Measurements from ENCODE around the gene PHIP. TPM values are rescaled to one million over a fixed set of nuclear protein-coding genes. Genes with fewer than 3 reads are reported as not detected.
A peak's percentile ranks its signal among the peaks of the same experiment; 100 is the strongest.

PHIP gene
- total and polyA plus RNA-seq, 12 donors: 3.1 to 17.9 (median 16.1) TPM

GRCh38 chr6:79005497-79005896, 72.6 kb downstream of the PHIP start:
- H3K9me3 ChIP-seq: no peaks in the 10 kb centered on the region
- intact Hi-C loops (cut with DNase I): loop anchor here in 1 of 10 donors (10.0 kb wide), 1 partner anchor 529 kb away; the partner anchor contains the start of gene LCA5
- H3K36me3 ChIP-seq: peaks cover 0 to 74% (median 25%) of the 10 kb centered on the region in 9 donors
- peak overlapping the region in 1 of 10 donors; percentile 45 for H3K27ac ChIP-seq
- 92 to 95% methylated on average over 1 of the region's 1 CpG for WGBS, 2 donors
- no peak overlapping the region for H3K4me3 ChIP-seq
- H3K4me1 ChIP-seq: peaks cover 0 to 29% (median 12%) of the 10 kb centered on the region in 9 donors
- ATAC-seq (no peak), DNase-seq (no peak)
- no peak for TF ChIP-seq CTCF (IDR thresholded peaks at IDR 0.05)
- no peaks in the 10 kb centered on the region for H3K27me3 ChIP-seq

DNA sequence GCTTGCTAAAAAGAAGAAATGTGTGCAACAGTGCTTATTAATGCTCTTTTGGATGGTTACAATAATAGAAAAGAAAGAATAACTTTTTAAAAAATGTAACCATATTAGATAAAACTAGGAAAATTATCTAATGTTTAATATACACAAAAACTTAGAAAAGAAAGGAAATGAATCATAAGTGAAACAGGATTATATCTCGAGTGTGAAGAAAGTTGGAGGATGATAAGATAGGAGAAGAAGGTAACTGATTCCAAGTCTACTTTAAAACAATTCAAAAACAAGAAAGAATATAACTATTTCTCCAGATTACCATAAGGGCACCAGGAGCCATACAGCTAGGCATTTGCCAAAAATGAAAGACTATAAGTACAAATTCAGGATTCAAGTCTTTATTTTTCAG, 73.0 kb downstream of the PHIP start:
- peak overlapping the region in 1 of 10 donors; percentile 45 for H3K27ac ChIP-seq
- intact Hi-C loops (cut with DNase I): loop anchor here in 1 of 10 donors (10.0 kb wide), 1 partner anchor 530 kb away; the partner anchor contains the start of gene LCA5
- WGBS, 2 donors: 41 to 43% methylated on average over 1 of the region's 1 CpG
- H3K27me3 ChIP-seq: no peaks in the 10 kb centered on the region
- TF ChIP-seq CTCF (IDR thresholded peaks at IDR 0.05): no peak
- no peak for ATAC-seq
- DNase-seq: no peak
- H3K9me3 ChIP-seq: no peaks in the 10 kb centered on the region
- H3K4me1 ChIP-seq: peaks cover 0 to 24% (median 12%) of the 10 kb centered on the region in 9 donors
- H3K36me3 ChIP-seq: peaks cover 0 to 75% (median 25%) of the 10 kb centered on the region in 9 donors
- no peak overlapping the region for H3K4me3 ChIP-seq

GRCh38 chr6:79004239-79004638, 73.8 kb downstream of the PHIP start:
- TF ChIP-seq CTCF (IDR thresholded peaks at IDR 0.05): no peak
- intact Hi-C loops (cut with DNase I): loop anchor here in 1 of 10 donors (10.0 kb wide), 1 partner anchor 531 kb away; the partner anchor contains the start of gene LCA5
- DNase-seq (no peak), ATAC-seq (no peak)
- 74 to 77% methylated on average over 2 of the region's 2 CpGs for WGBS, 2 donors
- Histone ChIP-seq H3K4me1 (peaks cover 0 to 19% (median 11%) of the 10 kb centered on the region in 9 donors), H3K9me3 (no peaks in the 10 kb centered on the region), H3K36me3 (peaks cover 0 to 81% (median 30%) of the 10 kb centered on the region in 9 donors), H3K4me3 (no peak overlapping the region), H3K27me3 (no peaks in the 10 kb centered on the region), H3K27ac (no peak overlapping the region)

- 89 to 97% methylated on average over 1 of the region's 1 CpG for WGBS, 2 donors
- DNase-seq: no peak
- Histone ChIP-seq H3K9me3 (no peaks in the 10 kb centered on the region), H3K27me3 (no peaks in the 10 kb centered on the region), H3K27ac (no peak overlapping the region), H3K36me3 (peaks cover 0 to 91% (median 53%) of the 10 kb centered on the region in 9 donors), H3K4me3 (no peak overlapping the region), H3K4me1 (peaks cover 0 to 17% (median 11%) of the 10 kb centered on the region in 9 donors)
- intact Hi-C loops (cut with DNase I): loop anchor here in 1 of 10 donors (10.0 kb wide), 1 partner anchor 533 kb away; the partner anchor contains the start of gene LCA5
- no peak for TF ChIP-seq CTCF (IDR thresholded peaks at IDR 0.05)
- no peak for ATAC-seq
Observed at GRCh38 chr6:79001415-79001814, 76.6 kb downstream of the PHIP start.
